Fibroblast of skin of back (primary cell): ENCODE data around the gene SGSH.

Experiments
- DNase-seq: peaks from one replicate; pipeline ENCODE4 v3.0.0-alpha.2; 2013

SGSH gene

DNA sequence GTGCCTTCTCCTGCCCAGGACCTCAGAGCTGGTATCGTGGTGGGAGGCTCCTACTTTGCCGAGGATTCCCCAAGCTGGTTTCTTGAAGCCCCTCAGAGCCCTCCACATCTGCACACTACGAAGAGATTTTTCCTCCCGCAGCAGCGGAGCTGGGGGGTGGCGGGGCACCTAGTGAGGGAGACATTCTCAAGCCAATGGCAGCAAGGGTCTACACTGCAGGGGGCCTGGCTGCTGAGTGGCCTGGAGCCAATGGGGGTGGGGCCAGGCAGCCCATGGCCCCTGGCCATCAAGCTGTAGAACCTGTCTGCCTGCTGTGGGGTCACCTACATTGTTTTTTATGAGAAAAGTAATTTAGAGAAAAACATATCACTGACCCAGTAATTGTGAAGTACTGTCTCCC lies 5.1 kb upstream of the SGSH start:
- no peak for DNase-seq

DNA sequence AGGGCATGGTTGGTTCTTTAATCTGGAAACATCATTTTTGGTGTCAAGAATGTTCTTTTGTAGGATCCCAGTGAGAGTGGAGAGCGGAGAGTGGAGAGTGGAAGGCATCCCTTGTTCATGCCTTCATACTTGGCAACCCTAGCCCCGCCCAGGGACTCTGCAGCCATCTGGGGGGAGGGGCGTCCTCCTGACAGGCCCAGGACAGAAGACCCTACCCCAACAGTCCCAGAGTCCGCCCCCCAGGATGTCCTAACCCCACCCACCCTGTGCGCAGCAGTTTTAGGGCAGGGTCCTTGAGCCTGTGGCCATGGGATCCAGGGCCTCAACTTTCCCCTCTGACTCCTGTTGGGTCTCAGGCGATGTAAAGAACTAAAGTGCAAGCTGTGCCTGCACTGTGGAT lies 4.5 kb upstream of the SGSH start:
- no peak for DNase-seq

DNA sequence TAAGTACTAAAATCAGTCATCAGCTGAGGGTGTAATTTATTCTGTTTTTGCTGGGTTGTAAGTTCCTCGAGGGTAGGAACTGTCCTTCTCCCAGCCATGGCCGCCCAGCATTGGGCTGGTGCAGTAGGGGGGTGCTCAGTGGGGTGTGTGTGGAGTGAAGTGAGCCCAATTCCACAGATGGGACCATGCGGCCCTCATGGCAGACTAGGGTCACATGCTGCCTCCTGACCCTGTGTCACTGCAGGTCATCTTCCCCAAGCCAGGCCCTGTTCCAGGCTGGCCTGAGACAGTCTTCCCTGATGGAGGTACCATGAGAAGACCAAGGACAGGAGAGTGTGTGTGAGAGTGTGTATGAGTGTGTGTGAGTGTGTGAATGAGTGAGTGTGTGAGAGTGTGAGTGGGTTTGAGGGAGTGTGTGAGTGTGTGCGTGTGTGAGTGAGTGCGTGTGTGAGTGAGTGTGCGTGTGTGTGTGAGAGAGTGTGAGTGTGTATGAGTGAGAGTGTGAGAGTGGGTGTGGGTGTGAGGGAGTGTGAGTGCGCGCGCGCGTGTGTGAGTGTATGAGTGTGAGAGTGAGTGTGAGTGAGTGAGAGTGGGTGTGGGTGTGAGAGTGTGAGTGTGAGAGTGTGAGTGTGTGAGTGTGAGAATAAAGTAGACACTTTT lies 3.8 kb upstream of the SGSH start:
- DNase-seq = no peak

DNA sequence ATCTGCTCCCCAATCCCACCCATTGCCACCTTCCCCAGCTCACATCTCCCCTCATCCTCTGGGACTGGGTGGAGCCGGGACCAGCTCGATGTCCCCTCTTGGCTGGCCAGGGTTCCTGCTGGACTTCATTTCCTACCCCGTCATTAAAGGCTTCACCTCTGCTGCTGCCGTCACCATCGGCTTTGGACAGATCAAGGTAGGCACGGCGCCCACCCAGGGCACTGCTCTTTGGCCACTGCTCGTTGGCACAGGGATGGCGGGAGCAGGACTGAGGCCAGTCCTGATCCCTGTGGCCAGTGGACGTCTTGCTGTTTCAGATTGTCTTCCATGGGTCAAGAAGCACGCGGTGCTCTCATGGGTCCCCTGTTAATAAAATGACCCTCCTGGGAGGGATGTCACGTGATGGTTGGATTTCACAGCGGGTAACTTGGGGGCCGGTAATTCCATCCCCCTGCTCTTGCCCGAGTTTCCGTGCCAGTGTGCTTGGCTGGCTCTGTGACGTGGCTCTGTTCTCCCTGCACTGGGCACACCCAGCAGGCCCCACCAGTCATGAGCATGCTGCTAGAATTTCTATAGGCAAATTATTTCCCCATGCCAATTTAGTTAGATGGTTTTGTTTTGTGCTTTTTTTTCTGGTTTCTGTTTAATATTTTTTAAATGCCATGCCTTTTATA lies 3.1 kb upstream of the SGSH start:
- no peak for DNase-seq

DNA sequence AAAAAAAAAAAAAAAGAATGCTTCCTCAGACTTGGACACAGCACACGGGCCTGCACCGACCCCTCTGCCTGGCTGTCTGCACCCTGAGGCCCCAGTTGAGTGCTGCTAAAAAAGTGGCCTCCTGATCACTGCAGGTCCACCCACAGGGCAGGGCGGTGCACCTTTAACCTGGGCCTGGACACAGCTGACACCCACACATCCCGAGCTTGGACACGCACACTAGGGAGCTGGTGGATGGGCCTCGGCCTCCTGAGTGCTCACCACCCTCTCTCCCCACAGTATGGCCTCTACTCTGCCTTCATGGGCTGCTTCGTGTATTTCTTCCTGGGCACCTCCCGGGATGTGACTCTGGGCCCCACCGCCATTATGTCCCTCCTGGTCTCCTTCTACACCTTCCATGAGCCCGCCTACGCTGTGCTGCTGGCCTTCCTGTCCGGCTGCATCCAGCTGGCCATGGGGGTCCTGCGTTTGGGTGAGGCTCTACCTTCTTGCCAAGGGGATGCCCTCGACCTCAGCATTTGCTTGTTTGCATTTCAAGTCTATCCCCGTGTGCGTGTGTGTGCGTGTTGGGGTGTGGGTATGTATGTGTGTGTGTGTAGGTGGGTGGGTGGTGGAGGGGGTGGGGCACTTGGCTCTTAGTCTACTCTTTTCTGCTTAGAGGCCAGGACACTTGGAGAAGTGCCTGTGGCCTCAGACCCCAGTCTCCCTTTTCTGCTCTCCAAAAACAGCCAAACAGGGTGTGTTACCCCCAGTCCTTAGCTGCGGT lies 2.4 kb upstream of the SGSH start:
- no peak for DNase-seq

DNA sequence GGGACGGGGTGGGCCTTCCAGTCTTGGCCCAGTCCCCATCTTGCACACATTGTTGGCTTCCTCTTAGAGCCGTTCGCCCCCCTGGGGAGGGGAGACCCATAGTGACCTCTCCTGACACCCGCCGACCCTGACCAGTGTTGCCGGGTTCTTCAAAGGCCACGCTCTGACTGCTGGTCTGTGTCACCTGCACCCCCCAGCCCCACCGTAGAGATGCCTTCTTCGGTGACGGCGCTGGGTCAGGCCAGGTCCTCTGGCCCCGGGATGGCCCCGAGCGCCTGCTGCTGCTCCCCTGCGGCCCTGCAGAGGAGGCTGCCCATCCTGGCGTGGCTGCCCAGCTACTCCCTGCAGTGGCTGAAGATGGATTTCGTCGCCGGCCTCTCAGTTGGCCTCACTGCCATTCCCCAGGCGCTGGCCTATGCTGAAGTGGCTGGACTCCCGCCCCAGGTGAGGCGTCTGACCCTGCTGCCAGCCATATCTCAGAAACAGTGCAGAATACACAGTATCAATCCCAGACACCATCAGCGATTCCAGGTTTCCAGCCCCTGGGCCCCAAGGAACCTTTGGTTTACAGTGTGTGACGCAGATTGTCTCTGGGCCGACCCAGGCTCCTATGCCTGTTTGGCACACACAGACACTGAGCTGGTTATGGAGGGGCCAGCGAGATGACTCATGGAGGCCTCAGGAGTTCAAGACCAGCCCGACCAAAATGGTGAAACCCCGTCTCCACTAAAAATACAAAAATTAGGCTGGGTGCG lies 1.4 kb upstream of the SGSH start:
- DNase-seq = no peak

DNA sequence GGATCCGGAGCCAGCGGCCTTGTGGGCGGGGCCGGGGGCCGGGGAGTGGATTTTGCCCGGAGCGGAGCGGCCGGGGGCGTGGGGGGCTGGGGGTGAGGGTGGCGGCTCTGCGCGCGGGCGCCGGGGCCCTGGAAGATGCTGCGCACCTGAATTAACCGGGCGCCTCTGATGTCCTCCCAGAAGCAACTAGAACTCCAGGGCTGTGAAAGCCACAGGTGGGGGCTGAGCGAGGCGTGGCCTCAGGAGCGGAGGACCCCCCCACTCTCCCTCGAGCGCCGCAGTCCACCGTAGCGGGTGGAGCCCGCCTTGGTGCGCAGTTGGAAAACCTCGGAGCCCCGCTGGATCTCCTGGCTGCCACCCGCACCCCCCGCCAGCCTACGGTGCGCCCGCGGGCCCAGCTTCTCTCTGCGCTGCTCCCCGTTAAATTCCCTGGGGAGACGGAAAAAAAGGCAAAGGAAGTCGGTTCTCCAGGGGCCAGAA lies 643 bp upstream of the SGSH start:
- DNase-seq = peak; percentile 8

DNA sequence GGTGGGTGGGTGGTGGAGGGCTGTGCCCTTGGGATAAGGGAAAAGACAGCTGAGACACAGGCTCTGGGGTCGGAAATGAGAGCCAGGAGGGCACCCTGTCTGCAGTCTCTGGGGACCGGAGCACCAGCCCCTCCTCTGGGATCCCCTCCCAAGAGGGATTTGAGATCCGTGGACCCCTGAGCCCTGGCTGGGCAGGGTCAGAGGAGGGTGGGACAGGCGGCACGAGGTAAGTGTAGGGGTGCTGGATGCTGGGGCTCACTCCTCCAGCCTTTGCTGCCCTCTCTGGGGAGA lies 425 bp downstream of the SGSH start:
- no peak for DNase-seq

DNA sequence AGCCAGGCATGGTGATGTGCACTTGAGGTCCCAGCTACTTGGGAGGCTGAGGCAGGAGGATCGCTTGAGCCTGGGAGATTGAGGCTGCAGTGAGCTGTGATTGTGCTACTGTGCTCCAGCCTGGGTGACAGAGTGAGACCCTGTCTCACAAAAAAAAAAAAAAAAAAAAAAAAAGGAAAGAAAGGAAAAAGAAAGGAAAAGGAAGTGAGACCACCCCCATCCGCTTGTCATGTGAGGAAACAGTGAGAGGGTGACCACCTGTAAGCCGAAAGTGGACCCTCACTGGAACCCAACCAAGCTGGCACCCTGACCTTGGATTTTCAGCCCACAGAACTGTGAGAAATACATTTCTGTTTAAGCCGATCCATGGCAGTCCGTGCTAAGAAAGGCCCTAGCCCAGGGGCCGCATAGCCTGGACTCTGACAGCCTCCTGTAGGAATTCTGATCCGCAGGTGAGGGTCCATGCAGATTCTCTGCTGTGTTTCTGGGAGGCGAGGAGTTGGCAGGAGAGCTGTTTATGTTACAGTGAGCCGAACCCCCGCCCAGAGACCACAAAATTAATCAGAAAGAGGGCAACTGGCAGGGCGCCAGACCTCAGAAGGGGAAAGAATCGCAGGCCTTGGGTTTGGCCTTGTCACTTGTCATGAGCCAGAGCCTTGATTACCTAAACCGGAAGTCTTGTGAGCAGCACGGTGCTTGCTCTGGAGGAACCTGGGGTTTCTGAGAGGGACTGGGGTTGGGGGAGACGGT lies 945 bp downstream of the SGSH start:
- peak; percentile 84 for DNase-seq

DNA sequence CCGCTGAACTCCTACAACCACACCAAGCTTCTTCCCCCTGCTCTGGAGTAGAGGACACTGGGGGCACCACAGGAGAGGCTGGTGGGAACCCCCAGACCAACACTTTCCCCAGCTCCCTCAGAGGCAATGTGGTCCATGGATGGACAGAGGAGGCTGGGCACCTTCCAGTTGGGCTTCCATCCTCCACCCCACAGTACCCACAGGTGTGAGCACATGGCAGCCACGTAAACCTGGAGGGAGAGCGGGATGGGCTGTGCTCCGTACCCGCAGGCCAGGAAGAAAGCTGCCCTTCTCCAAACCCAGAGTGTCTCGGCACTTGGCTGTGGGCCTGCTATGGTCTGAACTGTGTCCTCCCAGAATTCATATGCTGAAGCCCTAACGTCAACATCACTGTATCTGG lies 1.7 kb downstream of the SGSH start:
- DNase-seq = no peak

DNA sequence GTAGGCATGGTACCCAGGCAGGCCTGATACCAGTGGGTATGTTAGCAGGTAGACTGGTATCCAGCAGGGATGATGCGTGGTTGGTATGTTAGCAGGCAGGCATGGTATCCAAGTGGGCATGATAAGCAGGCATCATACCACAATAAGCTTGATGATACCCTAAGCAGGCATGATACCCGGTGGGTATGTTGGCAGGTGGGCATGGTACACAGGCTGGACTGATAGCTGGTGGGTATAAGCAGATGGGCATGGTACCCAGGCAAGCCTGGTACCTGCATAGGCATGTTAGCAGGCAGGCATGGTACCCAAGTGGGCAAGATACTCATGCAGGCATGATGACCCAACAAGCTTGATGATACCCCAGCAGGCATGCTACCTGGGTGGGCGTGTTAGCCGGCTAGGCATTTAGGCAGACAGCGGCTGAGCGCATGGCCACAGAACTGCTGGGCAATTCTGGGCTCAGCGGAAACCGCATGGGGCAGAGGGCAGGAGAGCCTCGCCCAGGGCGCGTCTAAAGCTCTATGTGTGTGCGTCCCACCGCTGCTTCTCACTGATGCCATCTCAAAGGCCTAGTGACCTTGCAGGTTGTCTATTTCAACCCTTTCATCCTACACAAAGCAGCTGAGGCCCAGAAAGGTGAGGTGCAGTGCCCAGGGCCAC lies 2.3 kb downstream of the SGSH start:
- DNase-seq = no peak

DNA sequence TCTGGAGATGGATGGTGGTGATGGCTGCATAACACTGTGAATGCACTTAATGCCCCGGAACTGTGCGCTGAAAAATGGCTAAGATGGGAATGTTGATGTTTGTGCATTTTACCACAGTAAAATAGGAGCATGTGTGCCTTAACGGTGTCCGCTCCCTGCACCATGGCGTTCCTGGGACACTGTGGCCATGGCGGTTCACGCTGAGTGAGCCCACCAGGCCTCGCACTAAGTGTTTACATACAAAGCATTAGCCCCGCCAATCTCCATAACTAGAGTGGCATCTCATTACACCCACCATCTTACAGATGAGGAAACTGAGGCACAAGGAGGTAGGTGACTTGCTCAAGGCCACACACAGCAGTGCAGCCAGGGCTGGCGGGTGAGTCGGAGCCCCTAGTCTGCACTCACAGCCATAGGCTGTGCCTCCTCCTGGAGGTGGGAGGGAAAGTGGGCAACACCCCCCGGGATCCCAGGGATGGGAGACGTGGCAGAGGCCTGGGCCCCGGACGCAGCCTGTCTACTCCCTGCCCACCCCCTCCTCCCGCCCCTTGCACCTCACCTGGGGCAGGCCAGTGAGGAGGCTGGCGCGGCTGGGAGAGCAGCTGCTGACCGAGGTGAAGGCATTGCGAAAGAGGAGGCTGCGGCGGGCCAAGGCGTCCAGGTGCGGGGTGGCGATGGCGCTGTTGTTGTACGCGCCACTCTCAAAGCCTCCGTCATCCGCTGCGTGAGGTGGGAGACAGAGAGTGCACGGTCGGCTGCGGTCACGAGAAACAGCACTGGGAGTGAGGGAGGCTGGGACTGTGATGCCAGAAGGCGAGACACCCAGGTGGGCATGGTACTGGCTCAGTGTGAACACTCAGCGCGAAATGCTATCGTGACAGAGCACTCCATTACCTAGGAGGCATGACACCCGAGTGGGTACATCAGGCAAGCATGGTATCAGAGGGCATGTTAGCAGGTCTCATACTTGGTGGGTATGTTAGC lies 3.4 kb downstream of the SGSH start:
- no peak for DNase-seq

DNA sequence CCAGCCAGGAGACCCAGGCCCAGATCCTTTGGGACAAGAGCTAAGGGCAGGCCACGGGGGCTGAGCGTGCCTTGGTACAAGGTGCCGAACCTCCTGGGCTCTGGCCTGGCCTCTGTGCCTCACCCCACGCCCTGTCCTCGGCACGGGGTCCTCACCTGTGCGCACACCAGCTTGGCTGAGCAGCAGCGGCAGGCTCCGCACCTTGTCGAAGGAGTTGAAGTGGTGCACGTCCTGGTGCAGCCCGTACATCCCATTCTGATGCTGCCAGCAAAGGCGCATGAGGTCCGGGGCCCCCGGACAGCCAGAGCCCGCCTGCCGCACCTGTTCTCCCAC lies 5.3 kb downstream of the SGSH start:
- no peak for DNase-seq

DNA sequence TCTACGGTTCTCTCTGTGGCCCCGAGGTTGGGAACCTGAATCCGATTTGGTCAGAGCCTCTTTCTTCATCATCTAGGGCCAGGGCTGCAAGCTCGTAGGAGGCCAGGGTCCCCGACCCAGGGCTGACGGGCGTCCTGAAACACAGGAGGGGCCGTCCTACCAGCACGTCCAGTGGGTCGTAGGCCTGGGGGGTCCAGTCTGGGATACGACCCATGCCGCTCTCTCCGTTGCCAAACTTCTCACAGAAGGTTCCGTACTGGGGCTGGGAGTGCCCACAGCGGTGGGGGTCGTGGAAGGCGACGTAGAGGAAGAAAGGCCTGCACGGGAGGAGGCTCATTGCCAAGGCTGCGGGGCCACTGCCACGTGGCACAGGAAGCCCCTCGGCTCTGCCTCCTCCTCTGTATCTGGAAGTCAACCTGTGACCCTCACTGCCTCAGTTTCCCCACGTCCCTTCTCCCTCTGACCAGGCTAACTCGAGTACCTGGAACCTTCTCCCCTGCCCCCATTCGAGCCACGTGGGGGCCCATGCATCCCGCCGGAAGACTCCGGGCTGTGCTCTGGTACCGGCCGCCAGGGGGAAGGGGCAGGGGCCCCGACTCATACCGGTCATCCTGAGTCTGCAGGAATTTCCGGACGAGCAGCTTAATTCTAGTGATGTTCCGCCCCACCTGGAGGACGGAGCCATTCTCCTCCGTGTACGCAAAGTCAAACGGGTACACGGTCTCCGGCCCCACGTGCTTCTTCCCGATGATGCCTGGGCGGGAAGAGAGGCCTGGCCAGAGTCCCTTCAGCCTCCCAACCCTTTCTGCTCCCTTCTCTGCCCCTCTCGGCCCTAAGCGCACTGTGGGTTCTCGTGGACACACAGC lies 5.9 kb downstream of the SGSH start:
- DNase-seq = no peak

DNA sequence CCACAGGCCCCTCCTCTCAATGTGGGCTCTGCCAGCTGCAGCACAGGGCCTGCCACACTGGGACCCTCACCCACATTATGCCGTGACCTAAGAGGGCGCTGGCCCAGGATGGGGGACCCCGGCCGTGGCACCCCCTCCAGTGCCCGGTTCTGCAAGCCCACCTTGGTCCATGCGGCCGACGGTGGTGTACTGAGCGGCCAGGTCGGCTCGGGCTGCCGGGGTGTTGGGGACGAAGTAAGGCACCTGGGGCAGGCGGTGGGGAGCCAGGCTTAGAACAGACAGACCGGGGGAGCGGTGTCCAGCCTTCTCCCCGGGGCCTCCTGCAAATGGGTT lies 6.5 kb downstream of the SGSH start:
- DNase-seq = no peak

DNA sequence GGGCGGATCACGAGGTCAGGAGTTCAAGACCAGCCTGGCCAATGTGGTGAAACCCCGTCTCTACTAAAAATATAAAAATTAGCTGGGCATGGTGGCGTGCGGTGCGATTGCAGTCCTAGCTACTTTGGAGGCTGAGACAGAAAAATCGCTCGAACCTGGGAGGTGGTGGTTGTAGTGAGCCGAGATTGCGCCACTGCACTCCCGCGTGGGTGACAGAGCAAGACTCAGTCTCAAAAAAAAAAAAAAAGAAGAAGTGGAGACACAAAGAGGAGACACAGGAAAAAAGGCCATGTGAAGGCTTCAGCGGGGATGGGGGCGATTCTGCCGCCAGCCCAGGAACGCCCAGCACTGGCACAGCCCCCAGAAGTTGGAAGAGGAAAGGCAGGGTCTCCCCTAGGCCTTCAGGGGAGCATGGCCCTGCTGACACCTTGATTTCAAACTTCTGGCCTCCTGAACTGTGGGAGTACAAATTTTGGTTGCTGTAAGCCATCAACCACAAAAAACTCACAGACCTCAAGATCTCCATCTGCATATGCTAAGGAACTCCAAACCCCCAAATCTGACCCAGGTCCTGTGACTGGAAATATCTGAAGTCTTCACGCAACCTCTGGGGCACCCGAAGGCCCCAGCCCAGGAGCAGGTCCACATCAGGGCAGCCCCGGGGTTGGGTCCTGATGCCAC lies 7.0 kb downstream of the SGSH start:
- no peak for DNase-seq

DNA sequence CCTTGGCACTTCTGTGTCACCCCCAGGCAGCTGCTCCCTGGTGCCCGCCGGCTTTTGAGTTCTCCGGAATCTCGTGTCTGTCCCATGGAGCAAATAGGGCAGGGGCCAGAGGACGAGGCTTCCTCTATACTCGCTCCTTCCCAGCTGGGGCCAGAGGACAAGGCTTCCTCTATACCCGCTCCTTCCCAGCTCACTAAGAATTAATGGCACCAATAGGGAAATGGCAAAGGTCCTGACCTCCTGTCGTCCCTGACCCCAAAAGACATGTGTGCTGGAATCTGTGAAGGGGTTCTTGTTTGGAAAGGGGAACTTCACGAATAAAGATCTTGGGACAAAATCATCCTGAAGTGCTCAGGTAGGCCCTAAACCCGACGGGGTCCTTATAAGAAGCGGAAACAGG lies 7.6 kb downstream of the SGSH start:
- DNase-seq = no peak

DNA sequence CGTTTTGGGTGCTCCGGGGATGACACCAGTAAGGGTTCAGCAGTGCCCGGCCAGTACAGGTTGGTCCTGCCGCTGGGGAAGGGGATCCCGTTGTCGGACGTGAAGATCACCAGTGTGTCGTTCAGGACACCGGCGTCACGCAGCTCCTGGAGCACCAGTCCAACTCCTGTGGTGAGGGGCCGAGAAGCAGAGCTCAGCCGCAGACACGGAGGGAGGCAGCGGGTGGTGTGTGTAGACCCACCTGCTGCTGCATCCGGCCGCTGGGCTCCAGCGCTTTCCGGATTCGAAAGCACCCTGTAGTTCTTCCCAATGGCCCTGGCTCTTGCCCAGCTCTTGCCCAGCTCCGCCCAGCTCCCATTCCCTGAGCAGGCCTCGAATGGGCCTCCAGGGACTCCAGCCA lies 8.0 kb downstream of the SGSH start:
- DNase-seq = no peak

DNA sequence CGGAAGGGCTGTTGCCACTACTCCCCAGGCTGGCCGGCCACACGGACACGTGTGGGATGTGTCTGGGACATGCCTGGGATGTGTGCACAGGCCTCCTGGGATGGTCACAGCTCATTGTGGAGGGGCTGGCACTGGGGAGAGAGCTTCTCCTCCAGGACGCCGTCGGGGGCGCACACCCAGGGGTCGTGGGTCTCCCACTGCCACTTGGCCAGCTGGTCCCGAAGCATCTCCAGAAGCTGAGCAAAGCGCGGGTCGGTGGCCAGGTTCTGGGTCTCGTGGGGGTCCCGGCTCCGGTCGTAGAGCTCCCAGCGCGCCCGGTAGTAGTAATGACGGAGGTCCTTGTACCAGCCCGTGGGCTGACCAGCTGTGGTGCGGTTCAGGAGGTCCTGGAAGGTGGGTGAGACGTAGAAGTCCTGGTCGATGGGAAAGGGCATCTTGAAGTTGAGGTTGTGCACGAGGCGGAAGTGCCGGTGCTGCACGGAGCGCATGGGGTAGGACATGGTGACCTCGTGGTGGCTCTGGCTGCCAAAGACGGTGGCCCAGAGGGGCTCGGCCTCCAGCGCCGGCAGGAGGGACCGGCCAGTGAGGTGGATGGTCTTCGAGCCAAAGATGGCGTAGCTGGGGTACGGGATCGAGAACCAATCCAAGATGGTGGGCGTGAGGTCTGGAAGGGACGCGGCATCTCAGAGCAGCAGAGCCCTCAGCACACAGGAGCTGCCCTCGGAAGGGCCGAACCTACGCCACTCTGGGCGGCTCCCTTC lies 9.6 kb downstream of the SGSH start:
- no peak for DNase-seq
